GM12874 (cell line): Measurements from ENCODE around the gene PCDHGA6.
"Not testable (repeated sequence)": the region's sequence is repeated elsewhere in the genome, so short reads cannot be mapped to it uniquely, and the experiment has no call there.

Source experiments
- TF ChIP-seq, protein P1 (sequence below): IDR thresholded peaks from 2 replicates; pipeline ENCODE4 v1.5.1; 2011; ENCODE audit warnings: low read depth, mild to moderate bottlenecking, control low read depth, low read length, moderate library complexity; ENCODE audit not compliant: insufficient read depth

PCDHGA6 gene

DNA sequence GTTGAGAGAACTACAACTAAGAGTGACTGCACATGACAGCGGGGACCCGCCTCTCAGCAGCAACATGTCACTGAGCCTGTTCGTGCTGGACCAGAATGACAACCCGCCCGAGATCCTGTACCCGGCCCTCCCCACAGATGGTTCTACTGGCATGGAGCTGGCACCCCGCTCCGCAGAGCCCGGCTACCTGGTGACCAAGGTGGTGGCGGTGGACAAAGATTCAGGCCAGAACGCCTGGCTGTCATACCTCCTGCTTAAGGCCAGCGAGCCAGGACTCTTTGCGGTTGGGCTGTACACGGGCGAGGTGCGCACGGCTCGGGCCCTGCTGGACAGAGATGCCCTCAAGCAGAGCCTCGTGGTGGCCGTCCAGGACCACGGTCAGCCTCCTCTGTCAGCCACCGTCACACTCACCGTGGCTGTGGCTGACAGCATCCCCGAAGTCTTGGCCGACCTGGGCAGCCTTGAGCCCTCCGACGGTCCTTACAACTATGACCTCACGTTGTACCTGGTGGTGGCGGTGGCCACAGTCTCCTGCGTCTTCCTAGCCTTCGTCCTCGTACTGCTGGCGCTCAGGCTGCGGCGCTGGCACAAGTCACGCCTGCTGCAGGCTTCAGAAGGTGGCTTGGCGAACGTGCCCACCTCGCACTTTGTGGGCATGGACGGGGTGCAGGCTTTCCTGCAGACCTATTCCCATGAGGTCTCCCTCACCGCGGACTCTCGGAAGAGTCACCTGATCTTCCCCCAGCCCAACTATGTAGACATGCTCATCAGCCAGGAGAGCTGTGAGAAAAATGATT lies 11.0 kb downstream of the PCDHGA6 start:
- TF ChIP-seq, protein P1, sequence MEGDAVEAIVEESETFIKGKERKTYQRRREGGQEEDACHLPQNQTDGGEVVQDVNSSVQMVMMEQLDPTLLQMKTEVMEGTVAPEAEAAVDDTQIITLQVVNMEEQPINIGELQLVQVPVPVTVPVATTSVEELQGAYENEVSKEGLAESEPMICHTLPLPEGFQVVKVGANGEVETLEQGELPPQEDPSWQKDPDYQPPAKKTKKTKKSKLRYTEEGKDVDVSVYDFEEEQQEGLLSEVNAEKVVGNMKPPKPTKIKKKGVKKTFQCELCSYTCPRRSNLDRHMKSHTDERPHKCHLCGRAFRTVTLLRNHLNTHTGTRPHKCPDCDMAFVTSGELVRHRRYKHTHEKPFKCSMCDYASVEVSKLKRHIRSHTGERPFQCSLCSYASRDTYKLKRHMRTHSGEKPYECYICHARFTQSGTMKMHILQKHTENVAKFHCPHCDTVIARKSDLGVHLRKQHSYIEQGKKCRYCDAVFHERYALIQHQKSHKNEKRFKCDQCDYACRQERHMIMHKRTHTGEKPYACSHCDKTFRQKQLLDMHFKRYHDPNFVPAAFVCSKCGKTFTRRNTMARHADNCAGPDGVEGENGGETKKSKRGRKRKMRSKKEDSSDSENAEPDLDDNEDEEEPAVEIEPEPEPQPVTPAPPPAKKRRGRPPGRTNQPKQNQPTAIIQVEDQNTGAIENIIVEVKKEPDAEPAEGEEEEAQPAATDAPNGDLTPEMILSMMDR = no peak

DNA sequence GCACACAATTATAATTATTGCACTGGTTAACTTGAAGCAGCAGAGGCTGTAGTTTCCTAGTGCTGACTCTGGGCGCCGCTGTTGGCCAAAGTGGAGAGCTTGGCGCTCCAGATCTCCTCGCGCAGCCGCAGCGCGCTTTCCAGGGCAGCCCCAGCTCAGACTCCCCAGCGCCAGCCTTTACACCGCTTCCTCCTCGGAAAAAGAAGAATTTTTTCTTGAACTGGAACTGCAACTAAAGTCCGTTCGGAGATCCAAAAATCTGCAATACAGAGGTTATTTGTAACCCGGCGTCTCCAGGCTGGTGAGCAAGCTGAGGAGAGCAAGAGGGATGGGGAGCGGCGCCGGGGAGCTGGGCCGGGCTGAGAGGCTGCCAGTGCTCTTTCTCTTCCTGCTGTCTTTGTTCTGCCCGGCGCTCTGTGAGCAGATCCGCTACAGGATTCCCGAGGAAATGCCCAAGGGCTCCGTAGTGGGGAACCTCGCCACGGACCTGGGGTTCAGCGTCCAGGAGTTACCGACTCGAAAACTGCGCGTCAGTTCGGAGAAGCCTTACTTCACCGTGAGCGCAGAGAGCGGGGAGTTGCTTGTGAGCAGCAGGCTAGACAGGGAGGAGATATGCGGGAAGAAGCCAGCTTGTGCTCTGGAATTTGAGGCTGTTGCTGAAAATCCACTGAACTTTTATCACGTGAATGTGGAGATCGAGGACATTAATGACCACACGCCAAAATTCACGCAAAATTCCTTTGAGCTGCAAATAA lies 14.0 kb downstream of the PCDHGA6 start, which contains the start of gene PCDHGB4:
TSS of gene PCDHGB4 (plus strand) at position 142 of the 755 bp plus-strand sequence. CDS start at position 329, 187 bp downstream.
- TF ChIP-seq, protein P1 = not testable (repeated sequence)

DNA sequence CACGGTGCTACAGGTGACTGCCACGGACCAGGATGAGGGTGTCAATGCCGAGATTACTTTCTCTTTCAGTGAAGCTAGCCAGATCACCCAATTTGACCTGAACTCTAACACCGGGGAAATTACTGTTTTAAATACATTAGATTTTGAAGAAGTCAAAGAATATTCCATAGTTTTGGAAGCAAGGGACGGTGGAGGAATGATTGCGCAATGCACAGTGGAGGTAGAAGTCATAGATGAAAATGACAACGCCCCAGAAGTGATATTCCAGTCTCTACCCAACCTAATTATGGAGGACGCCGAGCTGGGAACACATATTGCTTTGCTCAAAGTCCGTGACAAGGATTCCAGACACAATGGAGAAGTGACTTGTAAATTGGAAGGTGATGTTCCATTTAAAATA lies 15.0 kb downstream of the PCDHGA6 start:
- TF ChIP-seq, protein P1 = no peak

DNA sequence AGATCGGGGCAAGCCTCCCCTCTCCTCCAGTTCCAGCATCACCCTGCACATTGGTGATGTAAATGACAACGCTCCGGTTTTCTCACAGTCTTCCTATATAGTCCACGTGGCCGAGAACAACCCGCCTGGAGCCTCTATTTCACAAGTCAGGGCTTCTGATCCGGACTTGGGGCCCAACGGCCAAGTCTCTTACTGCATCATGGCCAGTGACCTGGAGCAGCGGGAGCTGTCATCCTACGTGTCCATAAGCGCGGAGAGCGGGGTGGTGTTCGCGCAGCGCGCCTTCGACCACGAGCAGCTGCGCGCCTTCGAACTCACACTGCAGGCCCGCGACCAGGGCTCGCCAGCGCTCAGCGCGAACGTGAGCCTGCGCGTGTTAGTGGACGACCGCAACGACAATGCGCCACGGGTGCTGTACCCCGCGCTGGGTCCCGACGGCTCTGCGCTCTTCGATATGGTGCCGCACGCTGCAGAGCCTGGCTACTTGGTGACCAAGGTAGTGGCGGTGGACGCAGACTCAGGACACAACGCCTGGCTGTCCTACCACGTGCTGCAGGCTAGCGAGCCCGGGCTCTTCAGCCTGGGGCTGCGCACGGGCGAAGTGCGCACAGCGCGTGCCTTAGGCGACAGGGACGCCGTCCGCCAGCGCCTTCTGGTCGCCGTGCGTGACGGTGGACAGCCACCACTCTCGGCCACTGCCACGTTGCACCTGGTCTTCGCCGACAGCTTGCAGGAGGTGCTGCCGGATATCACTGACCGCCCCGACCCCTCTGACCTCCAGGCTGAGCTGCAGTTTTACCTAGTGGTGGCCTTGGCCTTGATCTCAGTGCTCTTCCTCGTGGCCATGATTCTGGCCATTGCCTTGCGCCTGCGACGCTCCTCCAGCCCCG lies 15.7 kb downstream of the PCDHGA6 start:
- TF ChIP-seq, protein P1 = no peak

DNA sequence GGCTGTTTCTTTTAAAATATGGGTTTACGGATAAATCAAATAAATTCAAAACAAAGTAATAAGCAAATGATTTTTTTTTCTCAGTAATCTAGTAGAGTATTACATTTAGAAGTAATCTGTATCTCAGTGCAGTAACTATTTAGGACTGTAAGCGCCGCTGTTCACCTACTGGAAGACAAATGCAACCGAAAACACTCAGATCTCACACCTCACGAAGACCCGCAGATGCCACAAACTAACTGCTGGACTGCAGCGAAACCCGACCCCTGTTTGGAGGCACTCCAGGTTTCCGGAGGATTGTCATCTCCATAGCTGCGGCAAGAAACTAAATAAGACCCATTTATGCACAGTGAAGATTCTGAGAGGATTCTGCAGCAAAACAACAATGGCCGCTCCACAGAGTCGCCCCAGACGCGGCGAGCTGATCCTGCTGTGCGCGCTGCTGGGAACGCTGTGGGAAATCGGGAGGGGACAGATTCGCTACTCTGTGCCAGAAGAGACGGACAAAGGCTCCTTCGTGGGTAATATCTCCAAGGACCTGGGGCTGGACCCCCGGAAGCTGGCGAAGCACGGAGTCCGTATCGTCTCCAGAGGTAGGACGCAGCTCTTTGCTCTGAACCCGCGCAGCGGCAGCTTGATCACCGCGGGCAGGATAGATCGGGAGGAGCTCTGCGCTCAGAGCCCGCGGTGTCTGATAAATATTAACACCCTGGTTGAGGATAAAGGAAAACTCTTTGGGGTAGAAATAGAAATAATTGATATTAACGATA lies 18.9 kb downstream of the PCDHGA6 start, which contains the start of gene PCDHGA8:
TSS of gene PCDHGA8 (plus strand) at position 205 of the 770 bp plus-strand sequence. CDS start at position 386, 181 bp downstream.
- TF ChIP-seq, protein P1 = no peak

DNA sequence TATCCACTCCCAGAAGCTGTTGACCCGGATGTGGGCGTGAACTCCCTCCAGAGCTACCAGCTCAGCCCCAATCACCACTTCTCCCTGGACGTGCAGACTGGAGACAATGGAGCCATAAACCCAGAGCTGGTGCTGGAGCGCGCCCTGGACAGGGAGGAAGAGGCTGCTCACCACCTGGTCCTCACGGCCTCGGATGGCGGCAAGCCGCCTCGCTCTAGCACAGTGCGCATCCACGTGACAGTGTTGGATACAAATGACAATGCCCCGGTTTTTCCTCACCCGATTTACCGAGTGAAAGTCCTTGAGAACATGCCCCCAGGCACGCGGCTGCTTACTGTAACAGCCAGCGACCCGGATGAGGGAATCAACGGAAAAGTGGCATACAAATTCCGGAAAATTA lies 19.6 kb downstream of the PCDHGA6 start:
- TF ChIP-seq, protein P1 = no peak
